ENCODE results near the gene HNF4A. TPM values are rescaled to one million over a fixed set of nuclear protein-coding genes. Genes with fewer than 3 reads are reported as not detected.

HNF4A gene
- total and polyA plus RNA-seq, 2 of the 4 experiments (the other 2 are of a cell fraction), result not detected

GRCh38 chr20:44424039-44424495, 68.6 kb downstream of the HNF4A start:
- no peaks in the 10 kb centered on the region for H3K9me1 ChIP-seq (ENCODE audit: insufficient read depth, low read length)
- H2BK120ac ChIP-seq (ENCODE audit: low read depth, low read length), result no peak overlapping the region
- no peaks in the 10 kb centered on the region for H3K4me1 ChIP-seq (ENCODE audit: control insufficient read depth, insufficient read depth, low read length)
- no peak overlapping the region for H2AK5ac ChIP-seq (ENCODE audit: low read depth, low read length)
- intact Hi-C loops (cut with micrococcal nuclease), result no loop called here
- no peak overlapping the region for H3K4ac ChIP-seq (ENCODE audit: low read depth, low read length)
- 81% methylated on average over 10 of the region's 14 CpGs; no CpG with 5 or more reads in 1 of the 2 experiments for WGBS, 2 experiments (ENCODE audit: extremely low coverage in 2 of 2, insufficient read length in 1 of 2)
- no TSS peak for BruUV-seq (replicated peaks)
- H3K36me3 ChIP-seq (ENCODE audit: control insufficient read depth, insufficient read depth, low read length), result no peaks in the 10 kb centered on the region
- no peak overlapping the region for H3K27ac ChIP-seq (ENCODE audit: insufficient read depth, low read length)
- POLR2A ChIA-PET (ENCODE audit: unreplicated experiment), result no interaction called here
- H4K91ac ChIP-seq (ENCODE audit: insufficient read depth, low read depth, low read length), result no peak overlapping the region
- no peak overlapping the region for H3K23ac ChIP-seq (ENCODE audit: low read depth, low read length)
- H2BK15ac ChIP-seq (ENCODE audit: low read depth, low read length), result no peak overlapping the region
- no peak overlapping the region for H4K8ac ChIP-seq (ENCODE audit: low read depth in 2 of 2, low read length in 2 of 2)
- DNase-seq, result no peak
- in situ Hi-C loops (cut with MboI; ENCODE audit: low sequenced_read_pairs), result no loop called here
- dilution Hi-C loops (cut with HindIII; ENCODE audit: low sequenced_read_pairs, unreplicated experiment), result no loop called here
- H3K4me2 ChIP-seq (ENCODE audit: low read depth, low read length), result no peak overlapping the region
- H3K9ac ChIP-seq (ENCODE audit: low read depth, low read length), result no peak overlapping the region
- no peak overlapping the region for H4K5ac ChIP-seq (ENCODE audit: low read depth, low read length)
- no peak for TF ChIP-seq MXI1 (IDR thresholded peaks at IDR 0.05; ENCODE audit: borderline replicate concordance, low read depth, low read length)
- no peak for TF ChIP-seq BHLHE40 (IDR thresholded peaks at IDR 0.05; ENCODE audit: low read depth, low read length)
- TF ChIP-seq USF2 (IDR thresholded peaks at IDR 0.05; ENCODE audit: low read depth, low read length), result no peak
- TF ChIP-seq RAD21 (IDR thresholded peaks at IDR 0.05; ENCODE audit: low read length), result no peak
- TF ChIP-seq CTCF (conservative IDR thresholded peaks at IDR 0.05; ENCODE audit: low read depth, low read length), result no peak
- TF ChIP-seq FOS (IDR thresholded peaks at IDR 0.05; ENCODE audit: low read depth, low read length), result no peak
- no peak for TF ChIP-seq ELK1 (IDR thresholded peaks at IDR 0.05; ENCODE audit: borderline replicate concordance, low read depth, low read length)
- TF ChIP-seq CEBPB (IDR thresholded peaks at IDR 0.05; ENCODE audit: low read depth, low read length), result no peak
- TF ChIP-seq RCOR1 (IDR thresholded peaks at IDR 0.05; ENCODE audit: insufficient replicate concordance, low read length), result no peak
- no peak for TF ChIP-seq NFE2L2 (IDR thresholded peaks at IDR 0.05; ENCODE audit: low read depth, low read length)
- no peak for TF ChIP-seq CHD1 (IDR thresholded peaks at IDR 0.05; ENCODE audit: low read depth, low read length)
- no peak for TF ChIP-seq MAFK (IDR thresholded peaks at IDR 0.05; ENCODE audit: low read depth, low read length)
- H2BK20ac ChIP-seq (ENCODE audit: low read depth, low read length), result no peak overlapping the region
- no peaks in the 10 kb centered on the region for H4K20me1 ChIP-seq (ENCODE audit: insufficient read depth, low read length)
- H3K56ac ChIP-seq (ENCODE audit: extremely low read depth, insufficient read depth, low read length), result no peak overlapping the region
- H3K14ac ChIP-seq (replicated peaks; ENCODE audit: low read depth, low read length), result no peak overlapping the region
- H3K4me3 ChIP-seq (ENCODE audit: insufficient read depth, low read depth, low read length), result no peak overlapping the region
- ATAC-seq (ENCODE audit: low read depth), result no peak
- H3K27me3 ChIP-seq (ENCODE audit: control insufficient read depth, insufficient read depth, low read length), result peaks cover 11% of the 10 kb centered on the region
- H2BK5ac ChIP-seq (ENCODE audit: low read depth, low read length, poor library complexity, severe bottlenecking), result no peak overlapping the region
- H3K79me1 ChIP-seq (ENCODE audit: low read depth in 1 of 2, low read length in 2 of 2), result no peaks in the 10 kb centered on the region
- no peak overlapping the region for H2AFZ ChIP-seq (replicated peaks; ENCODE audit: low read length, poor library complexity)
- H3K18ac ChIP-seq (ENCODE audit: low read depth, low read length), result no peak overlapping the region
- H3K9me3 ChIP-seq (ENCODE audit: control insufficient read depth, insufficient read depth, low read length), result no peaks in the 10 kb centered on the region
- no peak overlapping the region for H2AK9ac ChIP-seq (replicated peaks; ENCODE audit: low read depth, low read length, poor library complexity)
- CTCF ChIA-PET, result no interaction called here
